Stimulated activated CD8-positive, alpha-beta memory T cell treated with anti-CD3 and anti-CD28 coated beads, Interleukin-2, amount 100 ng/mL, for 1 hour (primary cell): ENCODE measurements around the gene NPEPL1.
"Not testable (repeated sequence)": the region's sequence is repeated elsewhere in the genome, so short reads cannot be mapped to it uniquely, and the experiment has no call there.

ENCODE experiments used
- DNase-seq, 2 donors: peaks; one replicate each; pipeline ENCODE4 v3.0.0-alpha.2; 2020; ENCODE audit warnings: low read depth in 2 of 2

NPEPL1 gene

GRCh38 chr20:58740356-58741308 lies 48.0 kb downstream of the NPEPL1 start:
- no peak for DNase-seq

DNA sequence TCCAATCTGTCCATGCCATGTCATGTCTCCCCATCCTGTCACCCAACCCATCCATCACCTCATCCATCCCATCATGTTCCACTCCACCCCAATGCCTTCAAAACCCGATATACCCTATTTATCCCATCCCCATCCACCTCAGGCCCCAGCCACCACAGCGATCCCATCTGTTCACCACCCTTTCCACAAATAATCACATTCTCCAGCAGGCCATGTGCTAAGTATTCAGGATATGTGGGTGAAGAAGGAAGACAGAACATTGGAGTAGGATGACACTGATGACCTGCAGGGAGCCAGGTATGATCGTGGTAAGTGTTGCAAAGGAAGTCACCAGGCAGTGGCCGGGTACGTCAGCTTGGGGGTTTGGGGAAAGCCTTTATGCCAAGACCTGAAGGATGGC lies 48.8 kb downstream of the NPEPL1 start:
- no peak for DNase-seq

DNA sequence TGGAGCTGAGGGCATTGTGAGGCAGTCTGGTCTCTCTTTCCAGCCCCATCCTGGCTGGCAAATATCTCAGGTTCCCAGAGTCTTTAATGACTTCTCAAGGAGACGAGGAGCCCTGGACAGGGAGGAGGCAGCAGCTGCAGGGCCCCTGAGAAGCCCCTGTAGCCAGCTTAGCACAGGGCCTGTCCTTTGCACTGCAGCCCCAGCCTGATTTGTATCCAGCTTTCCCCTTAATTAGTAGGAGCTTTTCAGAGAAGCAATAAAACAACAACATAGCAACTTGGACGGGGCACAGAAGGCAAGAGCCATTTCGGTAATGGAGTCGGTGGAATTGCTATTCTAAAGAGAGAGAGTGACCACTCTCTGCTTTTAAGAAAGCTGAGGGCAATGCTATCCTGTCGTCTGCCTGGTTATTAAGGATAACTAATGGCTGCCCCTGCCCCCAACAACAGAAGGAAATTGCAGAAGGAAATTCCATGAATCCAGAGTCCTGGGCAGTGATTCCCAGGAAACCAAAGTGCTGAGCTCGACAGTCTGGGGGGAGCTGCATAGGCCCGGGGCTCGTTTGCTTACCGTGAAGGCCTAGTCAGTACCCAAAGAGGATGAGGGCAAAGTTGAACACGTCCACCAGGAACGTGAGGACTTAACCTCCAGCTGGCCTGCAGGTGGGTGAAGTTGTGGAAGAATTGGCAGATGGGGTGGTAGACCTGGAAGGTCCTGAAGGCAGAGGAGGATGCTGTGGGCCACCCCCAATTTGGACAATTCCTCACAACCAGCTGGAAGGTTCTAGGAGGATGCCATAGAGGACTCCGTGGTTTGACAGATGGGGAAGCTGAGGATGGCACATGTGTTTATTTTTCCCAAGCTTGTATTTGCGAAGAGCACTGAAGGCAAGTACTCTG lies 50.3 kb downstream of the NPEPL1 start:
- DNase-seq, result no peak

DNA sequence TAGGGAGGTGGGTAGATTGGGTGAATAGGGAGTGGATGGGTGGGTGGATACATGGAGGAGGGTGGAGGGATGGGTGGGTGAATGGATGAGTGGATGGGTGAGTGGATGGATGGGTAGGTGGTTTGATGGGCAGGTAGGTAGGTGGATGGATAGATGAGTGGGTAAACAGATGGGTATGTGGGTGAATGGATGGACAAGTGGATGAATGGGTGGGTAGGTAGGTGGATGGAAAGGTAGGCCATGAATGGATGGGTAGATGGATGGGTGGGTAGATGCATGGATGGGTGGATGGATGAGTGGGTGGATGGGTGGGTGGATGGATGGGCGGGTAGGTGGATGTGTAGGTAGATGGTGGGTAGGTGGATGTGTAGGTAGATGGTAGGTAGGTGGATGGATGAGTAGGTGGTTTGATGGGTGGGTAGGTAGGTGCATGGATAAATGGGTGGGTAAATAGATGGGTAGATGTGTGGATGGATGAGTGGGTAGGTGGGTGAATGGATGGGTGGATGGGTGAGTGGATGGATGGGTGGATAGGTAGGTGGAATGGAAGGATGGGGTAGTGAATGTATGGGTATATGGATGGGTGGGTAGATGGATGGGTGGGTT lies 51.4 kb downstream of the NPEPL1 start:
- no peak for DNase-seq

DNA sequence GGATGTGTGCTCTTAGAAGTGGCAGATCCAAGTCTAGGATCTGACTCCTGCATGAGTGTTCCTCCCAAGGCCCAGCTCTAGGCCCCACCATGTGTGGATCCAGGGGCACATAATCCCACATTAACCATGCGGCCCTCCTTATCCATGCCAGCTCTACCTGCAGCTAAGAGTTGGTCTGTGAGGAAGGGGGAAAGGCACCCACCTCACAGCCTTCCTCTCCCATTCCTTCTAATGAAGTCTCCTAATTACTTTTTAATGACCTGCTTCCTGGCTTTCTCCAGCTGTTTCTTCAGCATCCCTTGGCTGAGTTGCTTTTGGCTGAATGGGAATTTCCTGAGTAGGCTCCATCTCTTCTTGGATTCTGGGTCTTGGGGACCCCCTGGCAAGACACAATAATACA lies 52.2 kb downstream of the NPEPL1 start:
- DNase-seq, result no peak

DNA sequence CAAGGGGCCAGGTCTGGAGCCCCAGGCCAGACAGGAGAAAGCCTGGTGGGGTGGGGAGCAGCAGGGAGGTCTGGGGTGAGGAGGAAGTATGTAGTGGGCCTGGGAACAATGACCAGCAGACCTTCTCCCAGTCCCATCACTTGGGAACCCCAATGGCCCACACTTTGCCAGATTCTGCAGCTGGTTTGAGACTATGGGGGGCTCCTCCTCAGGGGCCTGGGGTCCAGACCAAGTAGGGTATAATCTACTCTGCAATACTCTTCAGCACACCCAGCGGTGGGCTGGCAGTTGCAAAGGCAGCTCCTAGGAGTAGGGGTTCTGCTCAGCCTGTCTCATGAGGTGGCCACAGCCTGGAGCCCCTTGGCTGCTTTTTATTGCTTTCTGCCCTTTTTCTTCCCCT lies 52.8 kb downstream of the NPEPL1 start:
- no peak for DNase-seq

- DNase-seq, result no peak
Measured at GRCh38 chr20:58746620-58747019, 54.0 kb downstream of the NPEPL1 start.

DNA sequence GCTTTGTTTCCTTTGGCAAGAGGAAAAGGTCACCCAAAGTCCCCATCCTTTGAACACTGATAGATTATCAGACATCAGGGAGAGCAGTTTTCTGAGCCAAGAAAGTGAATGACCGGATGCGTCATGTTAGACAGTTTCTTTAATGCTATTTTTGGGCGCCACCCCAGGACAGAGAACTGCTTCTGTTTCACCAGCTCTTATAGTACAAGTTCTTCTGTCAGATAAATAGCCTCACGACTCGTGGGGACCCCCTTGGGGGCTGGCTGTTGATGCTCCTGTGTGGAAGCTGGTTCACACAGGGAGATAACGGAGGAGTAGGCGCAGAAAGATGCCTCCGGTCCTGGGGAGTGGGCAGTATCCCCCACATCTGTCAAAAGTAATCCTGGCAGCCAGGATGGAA lies 54.6 kb downstream of the NPEPL1 start:
- DNase-seq, result no peak

GRCh38 chr20:58748618-58749017 lies 56.0 kb downstream of the NPEPL1 start:
- DNase-seq, result no peak

- DNase-seq, result no peak
Measured at GRCh38 chr20:58749098-58749769, 56.6 kb downstream of the NPEPL1 start.

DNA sequence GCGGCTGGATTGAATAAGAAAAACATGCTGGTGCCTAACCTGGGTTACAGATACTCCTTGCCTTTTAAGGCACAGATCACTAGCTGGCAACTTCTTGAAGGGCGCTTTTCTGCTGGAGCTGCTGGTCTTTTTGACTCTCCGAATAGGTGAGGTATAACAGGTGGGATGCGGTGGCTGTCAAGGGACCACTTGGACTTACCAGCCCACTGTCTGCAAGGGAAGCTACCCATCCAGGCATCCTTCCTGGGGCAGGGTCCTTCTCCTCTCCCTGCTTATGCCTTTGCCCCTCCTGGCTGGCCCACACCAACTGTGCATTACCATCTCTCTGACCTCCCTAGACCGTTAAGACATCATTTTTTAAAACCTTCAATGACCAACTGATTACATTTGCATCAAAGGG lies 57.4 kb downstream of the NPEPL1 start:
- DNase-seq, result no peak

- not testable (repeated sequence) for DNase-seq
Measured at GRCh38 chr20:58750706-58751105, 58.1 kb downstream of the NPEPL1 start.

GRCh38 chr20:58751979-58752378 lies 59.4 kb downstream of the NPEPL1 start:
- DNase-seq, result no peak

- no peak for DNase-seq
Measured at GRCh38 chr20:58752565-58752964, 60.0 kb downstream of the NPEPL1 start.

GRCh38 chr20:58753267-58753921 lies 60.8 kb downstream of the NPEPL1 start:
- DNase-seq, result no peak

GRCh38 chr20:58753922-58754551 lies 61.4 kb downstream of the NPEPL1 start:
- DNase-seq, result no peak

DNA sequence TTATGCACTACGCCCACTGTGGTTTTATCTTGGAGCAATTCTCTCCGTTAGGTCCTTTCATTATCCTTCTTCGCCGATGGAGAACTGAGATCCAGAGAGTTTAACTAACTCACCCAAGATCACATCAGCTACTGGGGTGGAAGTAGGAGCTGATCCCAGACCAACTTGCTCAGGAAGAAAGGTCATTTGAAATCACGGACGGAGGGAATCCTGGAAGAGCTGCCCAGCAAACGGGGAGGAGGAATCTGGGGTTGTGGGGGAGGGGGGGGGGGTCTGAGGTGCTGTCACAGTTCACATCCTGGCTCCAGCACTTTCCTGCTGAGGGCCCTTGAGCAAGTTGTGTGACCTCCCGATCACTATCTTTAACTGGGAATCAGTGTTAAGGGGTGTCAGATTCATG lies 62.0 kb downstream of the NPEPL1 start:
- DNase-seq, result no peak

DNA sequence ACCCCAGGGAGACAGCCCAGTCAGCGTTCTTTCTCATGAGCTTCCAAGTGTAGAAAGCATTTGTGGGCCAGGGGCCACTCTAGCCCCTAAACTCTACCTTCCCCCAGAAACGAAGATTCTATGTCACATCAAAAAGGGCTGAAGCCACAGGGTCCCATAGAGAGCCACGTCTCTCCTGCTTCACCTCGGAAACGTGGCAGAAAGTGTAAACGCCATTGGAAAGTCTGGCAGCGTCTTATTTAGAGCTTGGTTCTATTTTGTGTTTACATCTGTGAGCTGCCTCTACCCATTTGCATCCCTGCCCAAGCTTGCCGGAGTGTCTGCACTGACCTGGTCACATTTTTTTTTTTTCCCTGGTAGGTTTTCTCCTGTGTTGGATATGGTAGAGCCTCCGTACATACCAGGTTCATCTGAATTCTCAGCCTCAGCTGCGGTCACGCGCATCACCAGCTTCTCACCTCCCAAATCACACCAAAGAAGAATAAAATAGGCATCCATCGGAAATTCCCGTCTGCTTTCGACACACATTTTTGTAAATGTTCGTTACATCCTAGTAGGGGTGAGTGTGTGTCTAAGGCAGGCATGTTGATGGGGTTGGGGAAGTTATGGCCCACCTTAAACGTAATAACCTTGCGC lies 62.6 kb downstream of the NPEPL1 start:
- DNase-seq, result no peak

GRCh38 chr20:58755766-58756449 lies 63.3 kb downstream of the NPEPL1 start:
- DNase-seq, result no peak

DNA sequence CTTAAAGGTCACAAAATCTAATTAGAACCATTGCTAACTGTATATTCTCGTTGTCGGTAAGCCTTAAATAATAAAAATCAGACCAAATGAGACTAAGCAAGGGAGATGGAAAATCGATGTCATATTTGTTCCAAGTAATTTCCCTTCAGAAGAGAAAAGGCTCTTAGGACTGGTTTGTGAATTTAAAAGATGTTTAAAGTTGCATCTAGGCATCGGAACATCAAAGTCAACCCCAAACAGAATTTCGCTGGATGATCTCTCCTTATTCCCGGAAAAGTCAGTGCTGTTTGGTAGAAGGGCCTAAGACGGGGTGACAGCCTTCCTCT lies 63.8 kb downstream of the NPEPL1 start:
- DNase-seq, result no peak
